ENCODE data around the gene LTK.

DNA sequence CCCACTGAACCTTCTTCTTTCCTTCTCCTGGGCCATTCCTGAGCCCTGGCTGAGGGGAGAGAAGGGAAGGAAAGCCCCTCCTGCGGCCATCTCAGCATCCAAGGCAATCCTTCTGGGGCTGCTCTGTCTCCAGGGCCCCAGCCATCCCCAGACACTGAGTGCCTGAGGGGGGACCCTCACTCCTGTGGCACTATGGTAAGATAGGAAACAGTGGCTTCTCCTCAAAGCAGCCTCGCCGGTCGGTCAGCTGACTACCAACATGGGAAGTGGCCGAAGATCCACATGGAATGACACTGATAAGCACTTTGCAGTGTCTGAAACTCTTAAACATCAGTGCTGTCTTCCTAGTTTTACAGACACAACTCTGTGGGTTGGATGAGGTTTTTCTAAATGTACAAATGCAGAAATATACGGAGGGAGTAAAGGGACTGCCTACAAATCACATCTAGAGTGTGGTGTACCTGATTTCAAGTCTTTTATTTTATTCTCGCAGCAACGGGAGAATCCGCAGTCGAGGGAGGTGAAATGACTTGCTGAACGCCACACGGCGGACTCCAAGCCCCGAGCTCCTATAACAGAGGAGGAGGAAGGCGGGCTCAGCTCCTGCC lies 20.9 kb downstream of the LTK start:
- no peak for TF ChIP-seq CTCF (IDR thresholded peaks at IDR 0.05)
- TF ChIP-seq EZH2 (IDR thresholded peaks at IDR 0.05; ENCODE audit: borderline replicate concordance, insufficient read depth, low read depth, low read length, poor library complexity, severe bottlenecking), result no peak

All from B cell (primary cell).